ENCODE data around the gene TEF. TPM values are rescaled to one million over a fixed set of nuclear protein-coding genes. Genes with fewer than 3 reads are reported as not detected.

TEF gene
- polyA plus RNA-seq, 1 experiment: 28.7 TPM

DNA sequence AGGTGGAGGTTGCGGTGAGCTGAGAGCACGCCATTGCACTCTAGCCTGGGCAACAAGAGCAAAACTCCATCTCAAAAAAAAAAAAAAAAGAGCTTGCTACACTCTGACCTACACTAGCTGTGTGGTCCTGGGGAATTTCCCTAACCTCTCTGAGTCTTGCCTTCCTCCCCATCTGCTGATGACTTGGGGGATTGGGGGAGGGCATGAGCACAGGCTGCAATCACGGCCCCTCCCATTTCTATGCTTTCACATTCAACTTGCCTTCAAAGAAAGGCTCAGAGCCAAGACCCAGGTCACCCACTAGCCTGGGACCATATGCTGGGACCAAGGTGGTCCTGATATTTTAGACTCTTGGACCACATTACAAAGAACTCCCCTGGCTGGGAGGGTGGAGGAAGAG, 39.8 kb upstream of the TEF start:
- DNase-seq (ENCODE audit: low read depth): no peak
- ChIA-PET CTCF (no interaction called here), POLR2A (no interaction called here)
- Histone ChIP-seq H3K27me3 (ENCODE audit: control insufficient read depth, insufficient read depth, low read length) (no peaks in the 10 kb centered on the region), H3K4me3 (ENCODE audit: low read depth, low read length) (no peak overlapping the region), H3K36me3 (ENCODE audit: control insufficient read depth, insufficient read depth, low read length) (peaks cover 57% of the 10 kb centered on the region)
- TF ChIP-seq, protein P1, sequence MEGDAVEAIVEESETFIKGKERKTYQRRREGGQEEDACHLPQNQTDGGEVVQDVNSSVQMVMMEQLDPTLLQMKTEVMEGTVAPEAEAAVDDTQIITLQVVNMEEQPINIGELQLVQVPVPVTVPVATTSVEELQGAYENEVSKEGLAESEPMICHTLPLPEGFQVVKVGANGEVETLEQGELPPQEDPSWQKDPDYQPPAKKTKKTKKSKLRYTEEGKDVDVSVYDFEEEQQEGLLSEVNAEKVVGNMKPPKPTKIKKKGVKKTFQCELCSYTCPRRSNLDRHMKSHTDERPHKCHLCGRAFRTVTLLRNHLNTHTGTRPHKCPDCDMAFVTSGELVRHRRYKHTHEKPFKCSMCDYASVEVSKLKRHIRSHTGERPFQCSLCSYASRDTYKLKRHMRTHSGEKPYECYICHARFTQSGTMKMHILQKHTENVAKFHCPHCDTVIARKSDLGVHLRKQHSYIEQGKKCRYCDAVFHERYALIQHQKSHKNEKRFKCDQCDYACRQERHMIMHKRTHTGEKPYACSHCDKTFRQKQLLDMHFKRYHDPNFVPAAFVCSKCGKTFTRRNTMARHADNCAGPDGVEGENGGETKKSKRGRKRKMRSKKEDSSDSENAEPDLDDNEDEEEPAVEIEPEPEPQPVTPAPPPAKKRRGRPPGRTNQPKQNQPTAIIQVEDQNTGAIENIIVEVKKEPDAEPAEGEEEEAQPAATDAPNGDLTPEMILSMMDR (IDR thresholded peaks at IDR 0.05; ENCODE audit: insufficient read depth, low read depth, low read length): no peak

DNA sequence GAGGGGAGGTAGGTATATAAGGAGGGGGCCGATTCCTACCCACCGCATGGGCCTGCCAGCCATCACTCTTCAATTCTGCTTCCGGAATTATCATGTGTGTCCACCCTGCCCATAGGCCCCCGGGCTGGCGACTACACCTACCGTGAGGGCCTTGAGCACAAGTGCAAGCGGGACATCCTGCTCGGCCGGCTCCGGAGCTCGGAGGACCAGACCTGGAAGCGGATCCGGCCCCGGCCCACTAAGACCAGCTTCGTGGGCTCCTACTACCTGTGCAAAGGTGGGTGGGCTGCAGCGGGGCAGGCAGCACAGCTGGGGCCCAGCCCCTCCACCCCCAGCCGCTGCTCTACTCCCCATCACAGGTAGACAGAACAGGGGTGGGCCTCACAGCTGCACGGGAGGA, 38.4 kb upstream of the TEF start:
- H3K4me3 ChIP-seq (ENCODE audit: low read depth, low read length): no peak overlapping the region
- TF ChIP-seq, protein P1 (IDR thresholded peaks at IDR 0.05; ENCODE audit: insufficient read depth, low read depth, low read length): no peak
- DNase-seq (ENCODE audit: low read depth): no peak
- H3K27me3 ChIP-seq (ENCODE audit: control insufficient read depth, insufficient read depth, low read length): no peaks in the 10 kb centered on the region
- peaks cover 67% of the 10 kb centered on the region for H3K36me3 ChIP-seq (ENCODE audit: control insufficient read depth, insufficient read depth, low read length)
- ChIA-PET POLR2A (no interaction called here), CTCF (no interaction called here)

DNA sequence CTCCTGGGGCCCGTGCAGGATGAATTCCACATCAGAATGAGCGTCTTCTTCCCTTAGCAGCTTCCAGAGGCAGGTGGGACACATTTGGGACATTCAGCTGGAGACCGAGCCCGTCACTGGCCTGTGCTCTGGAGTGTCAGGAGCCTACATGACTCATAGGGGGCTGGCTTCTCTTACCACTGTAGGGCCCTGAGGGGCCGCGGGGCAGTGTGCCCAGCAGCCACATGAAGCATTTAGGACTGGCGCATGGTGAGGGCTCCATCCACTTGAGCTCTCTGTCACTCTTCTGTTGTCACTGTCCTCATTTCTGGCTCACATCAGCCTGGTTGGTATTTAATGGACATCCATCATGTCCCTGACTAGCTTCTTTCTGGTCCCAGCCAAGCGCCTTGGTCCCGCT, 38.0 kb upstream of the TEF start:
- TF ChIP-seq, protein P1 (IDR thresholded peaks at IDR 0.05; ENCODE audit: insufficient read depth, low read depth, low read length): no peak
- no peak overlapping the region for H3K4me3 ChIP-seq (ENCODE audit: low read depth, low read length)
- H3K27me3 ChIP-seq (ENCODE audit: control insufficient read depth, insufficient read depth, low read length): no peaks in the 10 kb centered on the region
- ChIA-PET POLR2A (no interaction called here), CTCF (no interaction called here)
- DNase-seq (ENCODE audit: low read depth): no peak
- peaks cover 66% of the 10 kb centered on the region for H3K36me3 ChIP-seq (ENCODE audit: control insufficient read depth, insufficient read depth, low read length)

DNA sequence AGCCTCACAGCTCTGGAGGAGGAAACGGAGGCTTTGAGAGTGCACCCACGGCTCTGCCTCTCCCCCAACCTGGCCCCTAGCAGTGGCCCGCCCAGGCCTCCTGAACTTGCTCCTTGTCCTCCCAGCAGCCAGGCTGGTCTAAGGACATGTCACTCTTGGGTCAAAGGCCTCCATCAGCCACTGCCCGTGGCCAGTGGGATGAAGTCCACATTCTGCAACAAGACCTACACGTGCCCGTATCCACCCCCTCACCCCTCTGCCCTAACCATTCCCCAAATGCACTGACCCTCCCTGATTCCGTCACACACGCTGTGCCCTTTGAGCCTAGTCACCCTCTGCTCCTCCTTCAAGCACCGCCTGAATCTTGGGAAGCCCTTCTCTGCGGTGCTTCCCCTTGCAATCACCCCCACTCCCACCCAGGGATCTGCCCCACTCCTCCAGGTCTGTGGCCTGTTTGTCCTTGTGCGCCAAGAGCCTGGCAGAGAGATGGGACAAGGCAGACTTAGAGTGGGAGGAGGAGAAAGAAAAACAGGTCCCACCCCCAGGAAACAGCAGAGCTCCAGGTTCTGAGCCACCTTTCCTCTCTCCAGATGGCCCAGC, 37.5 kb upstream of the TEF start:
- CTCF ChIA-PET: no interaction called here
- Histone ChIP-seq H3K36me3 (ENCODE audit: control insufficient read depth, insufficient read depth, low read length) (peaks cover 65% of the 10 kb centered on the region), H3K4me3 (ENCODE audit: low read depth, low read length) (no peak overlapping the region), H3K27me3 (ENCODE audit: control insufficient read depth, insufficient read depth, low read length) (no peaks in the 10 kb centered on the region)
- DNase-seq (ENCODE audit: low read depth): no peak
- TF ChIP-seq, protein P1 (IDR thresholded peaks at IDR 0.05; ENCODE audit: insufficient read depth, low read depth, low read length): no peak
- POLR2A ChIA-PET: no interaction called here

DNA sequence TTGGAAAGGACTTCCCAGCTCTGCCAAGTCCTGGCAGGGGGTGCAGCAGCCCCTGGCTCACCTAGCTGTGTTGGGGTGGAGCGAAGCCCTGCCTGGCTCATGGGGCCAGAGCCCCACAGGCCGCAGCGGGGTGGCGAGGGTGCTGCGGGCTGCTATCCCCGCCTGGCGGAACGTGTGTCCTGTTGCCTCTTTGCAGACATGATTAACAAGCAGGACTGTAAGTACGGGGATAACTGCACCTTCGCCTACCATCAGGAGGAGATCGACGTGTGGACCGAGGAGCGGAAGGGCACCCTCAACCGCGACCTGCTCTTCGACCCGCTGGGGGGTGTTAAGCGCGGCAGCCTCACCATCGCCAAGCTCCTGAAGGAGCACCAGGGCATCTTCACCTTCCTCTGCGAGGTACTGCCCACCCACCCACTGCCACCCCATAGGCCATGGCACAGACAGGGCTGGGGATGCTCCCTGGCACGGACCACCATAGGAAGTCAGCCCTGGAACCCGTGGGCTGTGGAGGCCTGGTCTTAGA, 35.9 kb upstream of the TEF start:
- H3K27me3 ChIP-seq (ENCODE audit: control insufficient read depth, insufficient read depth, low read length): no peaks in the 10 kb centered on the region
- CTCF ChIA-PET: no interaction called here
- DNase-seq (ENCODE audit: low read depth): no peak

More for the DNA sequence above, 35.9 kb upstream of the TEF start:
- POLR2A ChIA-PET: no interaction called here
- H3K36me3 ChIP-seq (ENCODE audit: control insufficient read depth, insufficient read depth, low read length): peaks cover 56% of the 10 kb centered on the region
- TF ChIP-seq, protein P1 (IDR thresholded peaks at IDR 0.05; ENCODE audit: insufficient read depth, low read depth, low read length): no peak
- no peak overlapping the region for H3K4me3 ChIP-seq (ENCODE audit: low read depth, low read length)

Data from BJ (cell line).